ENCODE measurements around the gene CCS.
A peak's percentile ranks its signal among the peaks of the same experiment; 100 is the strongest.

CCS gene

DNA sequence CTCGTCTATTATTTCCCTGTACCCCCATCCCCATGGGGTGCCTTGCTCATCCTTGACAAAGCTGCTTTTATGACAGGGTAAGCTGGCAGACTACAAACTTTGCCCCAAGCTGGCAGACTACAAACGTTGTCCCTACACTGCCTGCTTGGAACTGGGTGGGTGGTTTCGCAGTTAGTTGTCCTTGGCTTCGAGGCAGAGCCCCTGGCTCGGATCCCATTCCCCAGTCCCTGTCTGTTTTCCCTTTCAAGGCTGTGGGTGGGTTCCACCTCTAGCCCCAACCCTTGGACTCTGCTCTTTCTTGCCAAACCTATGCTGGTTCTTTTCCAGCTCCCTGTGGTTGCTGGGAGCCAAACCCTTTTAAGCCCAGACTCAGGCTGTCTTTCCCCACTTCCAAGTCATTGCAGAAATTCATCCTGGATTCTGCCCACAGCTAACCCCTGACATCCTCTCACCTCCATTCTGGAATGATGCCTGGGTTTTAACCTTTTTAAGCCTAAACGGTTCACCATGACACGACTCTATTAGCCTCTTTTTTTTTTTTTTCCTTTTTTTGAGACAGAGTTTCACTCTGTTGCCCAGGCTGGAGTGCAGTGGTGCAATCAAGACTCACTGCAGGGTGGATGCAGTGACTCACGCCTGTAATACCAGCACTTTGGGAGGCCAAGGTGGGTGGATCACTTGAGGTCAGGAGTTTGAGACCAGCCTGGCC lies 14.3 kb downstream of the CCS start:
- Histone ChIP-seq H3K4me1 (ENCODE audit: control insufficient read depth in 1 of 2, insufficient read depth in 1 of 2, low read depth in 1 of 2, low read length in 1 of 2) (no peaks in the 10 kb centered on the region), H3K4me3 (ENCODE audit: low read depth in 1 of 2, low read length in 1 of 2) (no peak overlapping the region), H3K27ac (no peak overlapping the region), H3K9me3 (no peaks in the 10 kb centered on the region), H3K36me3 (peaks cover 29% of the 10 kb centered on the region), H3K27me3 (no peaks in the 10 kb centered on the region)
- no peak for TF ChIP-seq CTCF (IDR thresholded peaks at IDR 0.05)

DNA sequence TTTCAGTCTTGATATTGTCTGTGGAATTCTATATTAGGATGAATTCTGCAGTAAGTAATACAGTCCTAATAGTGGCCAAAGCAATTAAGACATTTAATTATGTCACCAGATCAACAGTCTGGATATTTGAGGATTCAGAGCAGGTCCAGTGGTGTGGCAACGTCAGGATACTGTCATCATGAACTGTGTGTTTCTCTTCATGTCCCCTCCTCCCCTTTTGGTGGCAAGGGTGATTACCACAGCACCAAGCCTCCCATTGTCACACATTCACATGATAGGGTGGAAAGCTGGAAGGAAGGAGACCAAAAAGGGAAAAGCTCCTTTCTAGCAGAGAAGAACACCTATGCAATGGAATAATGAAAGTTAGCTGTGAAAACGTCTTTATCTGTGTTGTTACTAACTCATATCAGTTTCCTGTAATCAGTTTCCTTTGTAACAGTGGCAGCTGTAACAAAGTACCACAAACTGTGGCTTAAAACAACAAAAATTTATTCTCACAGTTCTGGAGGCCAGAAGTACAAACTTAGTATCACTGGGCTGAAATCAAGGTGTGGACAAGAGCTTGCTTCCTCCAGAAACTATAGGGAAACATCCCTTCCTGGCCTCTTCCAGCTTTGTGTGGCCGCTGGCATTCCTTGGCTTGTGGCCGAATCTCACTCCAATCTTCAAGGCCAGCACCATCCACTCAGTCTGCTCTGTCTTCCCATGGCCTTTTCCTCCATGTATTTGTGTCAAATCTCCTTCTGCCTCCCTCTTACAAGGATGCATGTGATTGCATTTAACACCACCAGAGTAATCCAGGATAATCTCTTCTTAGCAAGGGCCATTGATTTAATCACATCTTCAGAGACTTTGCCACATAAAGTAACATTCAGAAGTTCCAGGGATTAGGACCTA lies 17.0 kb downstream of the CCS start:
- Histone ChIP-seq H3K27me3 (no peaks in the 10 kb centered on the region), H3K27ac (no peak overlapping the region), H3K9me3 (no peaks in the 10 kb centered on the region), H3K4me3 (ENCODE audit: low read depth in 1 of 2, low read length in 1 of 2) (no peak overlapping the region), H3K36me3 (peaks cover 15% of the 10 kb centered on the region), H3K4me1 (ENCODE audit: control insufficient read depth in 1 of 2, insufficient read depth in 1 of 2, low read depth in 1 of 2, low read length in 1 of 2) (no peaks in the 10 kb centered on the region)
- no peak for TF ChIP-seq CTCF (IDR thresholded peaks at IDR 0.05)

DNA sequence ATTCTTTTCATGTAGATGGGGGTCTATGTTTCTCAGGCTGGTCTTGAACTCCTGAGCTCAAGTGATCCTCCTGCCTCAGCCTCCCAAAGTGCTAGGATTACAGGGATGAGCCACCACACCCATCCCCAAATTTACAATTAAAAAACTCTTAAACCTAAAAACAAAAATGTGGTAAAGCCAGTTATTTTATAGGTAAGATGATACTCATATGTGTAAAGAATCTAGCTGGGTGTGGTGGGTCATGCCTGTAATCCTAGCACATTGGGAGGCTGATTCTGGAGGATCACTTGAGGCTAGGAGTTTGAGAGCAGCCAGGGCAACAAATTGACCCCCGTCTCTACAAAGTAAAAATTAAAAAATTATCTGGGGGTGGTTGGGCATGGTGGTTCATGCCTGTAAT lies 19.5 kb downstream of the CCS start:
- no peaks in the 10 kb centered on the region for H3K9me3 ChIP-seq
- no peaks in the 10 kb centered on the region for H3K36me3 ChIP-seq
- no peak overlapping the region for H3K27ac ChIP-seq
- TF ChIP-seq CTCF (IDR thresholded peaks at IDR 0.05), result no peak
- H3K27me3 ChIP-seq, result no peaks in the 10 kb centered on the region
- no peak overlapping the region for H3K4me3 ChIP-seq (ENCODE audit: low read depth in 1 of 2, low read length in 1 of 2)
- peaks cover 6 to 12% of the 10 kb centered on the region in 2 experiments for H3K4me1 ChIP-seq (ENCODE audit: control insufficient read depth in 1 of 2, insufficient read depth in 1 of 2, low read depth in 1 of 2, low read length in 1 of 2)

DNA sequence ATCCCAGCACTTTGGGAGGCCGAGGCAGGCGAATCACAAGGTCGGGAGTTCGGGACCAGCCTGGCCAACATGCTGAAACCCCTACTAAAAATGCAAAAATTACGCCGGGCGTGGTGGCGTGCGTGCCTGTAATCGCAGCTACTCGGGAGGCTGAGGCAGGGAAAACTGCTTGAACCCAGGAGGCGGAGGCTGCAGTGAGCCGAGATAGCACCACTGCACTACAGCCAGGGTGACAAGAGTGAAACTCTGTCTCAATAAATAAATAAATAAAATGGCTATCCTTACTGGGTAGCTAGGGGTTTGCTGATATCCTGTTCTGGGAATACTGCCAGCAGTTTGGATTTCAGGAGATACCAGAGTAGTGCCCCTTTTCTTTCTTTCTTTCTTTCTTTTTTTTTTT lies 21.1 kb downstream of the CCS start:
- Histone ChIP-seq H3K27ac (no peak overlapping the region), H3K27me3 (no peaks in the 10 kb centered on the region), H3K9me3 (no peaks in the 10 kb centered on the region), H3K4me1 (ENCODE audit: control insufficient read depth in 1 of 2, insufficient read depth in 1 of 2, low read depth in 1 of 2, low read length in 1 of 2) (peaks cover 23 to 28% of the 10 kb centered on the region in 2 experiments), H3K4me3 (ENCODE audit: low read depth in 1 of 2, low read length in 1 of 2) (no peak overlapping the region), H3K36me3 (no peaks in the 10 kb centered on the region)
- TF ChIP-seq CTCF (IDR thresholded peaks at IDR 0.05), result no peak

- Histone ChIP-seq H3K27ac (peak within 1 kb of the TSS; percentile 98), H3K27me3 (no peaks in the 10 kb centered on the region), H3K4me1 (ENCODE audit: control insufficient read depth in 1 of 2, insufficient read depth in 1 of 2, low read depth in 1 of 2, low read length in 1 of 2) (peaks cover 26 to 29% of the 10 kb centered on the region in 2 experiments), H3K4me3 (ENCODE audit: low read depth in 1 of 2, low read length in 1 of 2) (peak within 1 kb of the TSS; percentile 88 to 99), H3K9me3 (no peaks in the 10 kb centered on the region), H3K36me3 (no peaks in the 10 kb centered on the region)
- TF ChIP-seq CTCF (IDR thresholded peaks at IDR 0.05), result no peak
Observed at GRCh38 chr11:66616379-66617154, 23.6 kb downstream of the CCS start, which contains the start of gene RBM14. TSS of gene RBM14 (plus strand) at chr11:66616630. CDS start at chr11:66616721, 91 bp downstream.

Measured in neutrophil (primary cell).